Spleen (tissue), 11 donors: ENCODE results near the gene TNPO3. TPM values are rescaled to one million over a fixed set of nuclear protein-coding genes. Genes with fewer than 3 reads are reported as not detected.

ENCODE experiments used
- DNase-seq: peaks from one replicate; pipeline ENCODE4 v3.0.0-alpha.2; 2020
- H3K27ac ChIP-seq, 8 donors: fragments of 200-600 bp; sonication (generic) in 7 of 8; 1 replicate in 4 of 8; 2 replicates in 4 of 8; pipeline versions ENCODE4 v1.5.0 to v1.8.0; 2016 to 2021; ENCODE audit warnings: inconsistent platforms in 4 of 8, mild to moderate bottlenecking in 4 of 8, moderate library complexity in 1 of 8
- H3K27me3 ChIP-seq, 7 donors: fragments of 200-600 bp; sonication (generic) in 6 of 7; replicated peaks in 1 of 7; 1 replicate in 4 of 7; 2 replicates in 3 of 7; pipeline versions ENCODE4 v1.5.0 to v1.8.0; 2016 to 2021; ENCODE audit warnings: inconsistent platforms in 3 of 7, mild to moderate bottlenecking in 1 of 7
- H3K36me3 ChIP-seq, 6 donors: fragments of 200-600 bp; sonication (generic) in 5 of 6; 1 replicate in 4 of 6; 2 replicates in 2 of 6; pipeline versions ENCODE4 v1.5.0 to v1.8.0; 2016 to 2021; ENCODE audit warnings: inconsistent platforms in 2 of 6
- H3K4me1 ChIP-seq, 6 donors: fragments of 200-600 bp; sonication (generic) in 5 of 6; 1 replicate in 3 of 6; 2 replicates in 3 of 6; pipeline versions ENCODE4 v1.5.0 to v1.8.0; 2016 to 2021; ENCODE audit warnings: inconsistent platforms in 3 of 6
- H3K4me3 ChIP-seq, 8 donors: fragments of 200-600 bp; sonication (generic) in 7 of 8; 1 replicate in 4 of 8; 2 replicates in 4 of 8; pipeline versions ENCODE4 v1.5.0 to v1.8.0; 2016 to 2021; ENCODE audit warnings: inconsistent platforms in 4 of 8, mild to moderate bottlenecking in 4 of 8, moderate library complexity in 2 of 8
- H3K9me3 ChIP-seq, 8 donors: fragments of 200-600 bp; sonication (generic) in 7 of 8; 1 replicate in 4 of 8; 2 replicates in 4 of 8; pipeline versions ENCODE4 v1.5.0 to v1.8.0; 2016 to 2021; ENCODE audit warnings: inconsistent platforms in 4 of 8
- CTCF ChIP-seq, 11 experiments: fragments of 200-600 bp in 7 of 11; fragments of 450-650 bp in 4 of 11; sonication (generic) in 4 of 11; IDR thresholded peaks in 8 of 11; conservative IDR thresholded peaks in 3 of 11; 1 replicate in 7 of 11; 2 replicates in 4 of 11; pipeline versions ENCODE4 v1.4.0 to v1.8.0; 2016 to 2021; ENCODE audit warnings: antibody characterized with exemption in 11 of 11, inconsistent platforms in 4 of 11, mild to moderate bottlenecking in 1 of 11
- POLR2A ChIP-seq, 3 donors: fragments of 450-650 bp; IDR thresholded peaks; one replicate each; pipeline ENCODE4 v1.5.1; 2017; ENCODE audit warnings: antibody characterized with exemption in 3 of 3, mild to moderate bottlenecking in 1 of 3
- POLR2AphosphoS5 ChIP-seq, 3 donors: sonication (generic); formaldehyde crosslinking; IDR thresholded peaks; one replicate each; pipeline ENCODE4 v1.5.1; 2017; ENCODE audit warnings: antibody characterized with exemption in 3 of 3
- WGBS, 5 donors: extraction: QIAGEN DNeasy Blood & Tissue Kit in 3 of 5; methylation state at CpG; one replicate each; pipeline versions ENCODE4 v1.1.5 to v1.1.7; 2013 to 2018; 5-methylcytosine and 5-hydroxymethylcytosine counted together
- intact Hi-C: fragments of 100-400 bp; cut with DNase I; formaldehyde crosslinking; loops from one replicate; pipeline ENCODE4 v1.15.0; 2023; ENCODE audit warnings: low total_unique reads
- polyA plus RNA-seq, 3 donors: library from polyadenylated mRNA; stranded (reverse); fragments of 200-250 nt; gene quantifications; one replicate each; pipeline ENCODE4 v1.2.1, GENCODE V29; 2013
- total RNA-seq, 7 donors: library from RNA; depleted of rRNA in 3 of 7; stranded (reverse); fragments of >200 nt in 3 of 7; fragmentation: NEBNext Ultra II Directional in 4 of 7; extraction: Animal tissue kit (Norgen Biotek cat#: 25700) in 4 of 7; gene quantifications; one replicate each; pipeline versions ENCODE4 v1.1.0 to v1.2.1, GENCODE V29; 2016 to 2021
- donor health status: healthy with polysubstance abuse.
- donor health status: DM: no; HTN: no; CAD: no; lungs with moderate emphysema.
- donor health status: DM: no; HTN: no; CAD: no.
- donor health status: Bipolar disorder and iron deficiency.
- donor health status: healthy.
- donor health status: DM: no; HTN: no; CAD: no.
- donor health status: DM: yes; HTN: yes; CAD: no.

TNPO3 gene
- total and polyA plus RNA-seq, 10 donors, result 11.2 to 49.0 (median 35.1) TPM

DNA sequence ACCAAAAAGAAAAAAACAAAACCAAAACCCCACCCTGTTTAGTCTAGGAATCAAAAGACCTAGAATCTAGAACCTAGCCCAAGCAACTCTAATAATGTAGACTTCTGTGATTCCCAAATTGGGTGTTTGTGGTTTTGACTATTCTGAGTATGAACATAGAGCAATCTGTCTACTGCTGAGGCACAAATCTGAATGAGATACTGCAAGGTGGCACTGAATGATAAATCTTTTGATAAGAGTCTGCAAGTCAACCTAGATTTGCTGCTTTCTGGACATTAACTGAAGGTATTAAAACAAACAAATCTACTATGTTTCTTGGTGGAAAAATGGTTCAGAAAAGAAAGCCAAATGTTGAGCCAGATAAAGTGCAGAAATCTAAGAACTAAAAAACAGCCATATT, 66.5 kb downstream of the TNPO3 start:
- no peak for TF ChIP-seq CTCF (IDR thresholded peaks at IDR 0.05 in 8 of 11, conservative IDR thresholded peaks at IDR 0.05 in 3 of 11)
- TF ChIP-seq POLR2AphosphoS5 (IDR thresholded peaks at IDR 0.05), result no peak
- TF ChIP-seq POLR2A (IDR thresholded peaks at IDR 0.05), result no peak
- Histone ChIP-seq H3K4me3 (no peak overlapping the region), H3K27ac (no peak overlapping the region), H3K27me3 (no peaks in the 10 kb centered on the region), H3K4me1 (no peaks in the 10 kb centered on the region), H3K9me3 (no peaks in the 10 kb centered on the region), H3K36me3 (peaks cover 0 to 100% (median 82%) of the 10 kb centered on the region in 6 donors)
- intact Hi-C loops, result no loop called here
- DNase-seq, result no peak

DNA sequence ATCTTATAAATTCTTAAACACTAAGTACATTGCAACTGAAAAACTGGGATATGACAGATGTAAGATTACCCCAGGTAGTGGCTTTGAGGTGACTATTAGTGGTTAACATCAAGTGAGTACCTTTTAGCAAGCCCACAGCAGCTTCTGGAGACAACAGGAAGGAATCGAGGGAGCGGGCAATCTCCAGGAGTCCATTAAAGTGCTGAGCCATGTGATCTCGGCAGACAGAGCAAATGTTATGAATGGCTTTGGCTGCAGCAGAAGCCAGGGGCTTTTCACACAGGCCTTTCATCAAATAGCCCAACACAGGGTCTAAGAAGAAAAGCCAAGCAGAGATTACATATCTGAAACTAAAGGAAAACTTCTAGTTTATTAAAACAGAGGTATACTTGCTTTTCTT, 68.3 kb downstream of the TNPO3 start:
- no peaks in the 10 kb centered on the region for H3K27me3 ChIP-seq
- H3K4me1 ChIP-seq, result no peaks in the 10 kb centered on the region
- intact Hi-C loops, result no loop called here
- no peak for TF ChIP-seq CTCF (IDR thresholded peaks at IDR 0.05 in 8 of 11, conservative IDR thresholded peaks at IDR 0.05 in 3 of 11)
- no peak for TF ChIP-seq POLR2AphosphoS5 (IDR thresholded peaks at IDR 0.05)
- no peak for TF ChIP-seq POLR2A (IDR thresholded peaks at IDR 0.05)
- H3K27ac ChIP-seq, result no peak overlapping the region
- WGBS, 5 donors, result 86 to 98% (median 90%) methylated on average over 3 of the region's 3 CpGs
- no peaks in the 10 kb centered on the region for H3K9me3 ChIP-seq
- DNase-seq, result no peak
- no peak overlapping the region for H3K4me3 ChIP-seq
- peaks cover 0 to 100% (median 87%) of the 10 kb centered on the region in 6 donors for H3K36me3 ChIP-seq

GRCh38 chr7:128985660-128986059, 69.3 kb downstream of the TNPO3 start:
- no peaks in the 10 kb centered on the region for H3K4me1 ChIP-seq
- H3K27me3 ChIP-seq, result no peaks in the 10 kb centered on the region
- DNase-seq, result no peak
- H3K36me3 ChIP-seq, result peaks cover 0 to 100% (median 87%) of the 10 kb centered on the region in 6 donors
- intact Hi-C loops, result no loop called here
- no peak overlapping the region for H3K27ac ChIP-seq
- H3K9me3 ChIP-seq, result no peaks in the 10 kb centered on the region
- H3K4me3 ChIP-seq, result no peak overlapping the region
- TF ChIP-seq CTCF (IDR thresholded peaks at IDR 0.05 in 8 of 11, conservative IDR thresholded peaks at IDR 0.05 in 3 of 11) (no peak), POLR2AphosphoS5 (IDR thresholded peaks at IDR 0.05) (no peak), POLR2A (IDR thresholded peaks at IDR 0.05) (no peak)

DNA sequence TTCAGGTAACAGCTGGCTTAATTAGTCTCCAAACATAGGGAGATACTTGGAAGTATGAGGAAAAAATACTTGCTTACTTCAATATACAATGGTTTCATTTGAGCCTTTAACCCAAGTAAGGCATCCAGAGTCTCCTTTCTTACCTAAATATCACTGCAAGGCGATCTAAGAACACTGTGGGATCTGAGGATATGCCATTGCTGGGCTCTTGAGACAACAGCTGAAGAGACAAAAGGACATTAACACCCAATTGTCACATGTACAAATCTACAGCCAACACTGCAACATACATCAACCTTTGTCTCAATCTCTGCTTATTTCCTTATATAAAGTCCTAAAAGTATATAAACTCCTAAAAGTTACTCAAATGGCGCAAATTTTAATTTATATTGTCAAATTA, 72.8 kb downstream of the TNPO3 start:
- DNase-seq, result no peak
- Histone ChIP-seq H3K27ac (no peak overlapping the region), H3K9me3 (no peaks in the 10 kb centered on the region), H3K4me3 (no peak overlapping the region), H3K4me1 (no peaks in the 10 kb centered on the region), H3K36me3 (peaks cover 0 to 100% (median 84%) of the 10 kb centered on the region in 6 donors), H3K27me3 (no peaks in the 10 kb centered on the region)
- no peak for TF ChIP-seq CTCF (IDR thresholded peaks at IDR 0.05 in 8 of 11, conservative IDR thresholded peaks at IDR 0.05 in 3 of 11)
- no peak for TF ChIP-seq POLR2A (IDR thresholded peaks at IDR 0.05)
- no peak for TF ChIP-seq POLR2AphosphoS5 (IDR thresholded peaks at IDR 0.05)
- intact Hi-C loops, result no loop called here
- 94 to 99% (median 96%) methylated on average over 2 of the region's 2 CpGs for WGBS, 5 donors
